AML-193 (cell line): ENCODE measurements around the gene ABHD15.
"Not testable (repeated sequence)": the region's sequence is repeated elsewhere in the genome, so short reads cannot be mapped to it uniquely, and the experiment has no call there.

Experiments used
- DNase-seq, 2 experiments: peaks; one replicate each; lab custom pipeline; 2025; lab: John Stamatoyannopoulos, UW

The ABHD15 gene

DNA sequence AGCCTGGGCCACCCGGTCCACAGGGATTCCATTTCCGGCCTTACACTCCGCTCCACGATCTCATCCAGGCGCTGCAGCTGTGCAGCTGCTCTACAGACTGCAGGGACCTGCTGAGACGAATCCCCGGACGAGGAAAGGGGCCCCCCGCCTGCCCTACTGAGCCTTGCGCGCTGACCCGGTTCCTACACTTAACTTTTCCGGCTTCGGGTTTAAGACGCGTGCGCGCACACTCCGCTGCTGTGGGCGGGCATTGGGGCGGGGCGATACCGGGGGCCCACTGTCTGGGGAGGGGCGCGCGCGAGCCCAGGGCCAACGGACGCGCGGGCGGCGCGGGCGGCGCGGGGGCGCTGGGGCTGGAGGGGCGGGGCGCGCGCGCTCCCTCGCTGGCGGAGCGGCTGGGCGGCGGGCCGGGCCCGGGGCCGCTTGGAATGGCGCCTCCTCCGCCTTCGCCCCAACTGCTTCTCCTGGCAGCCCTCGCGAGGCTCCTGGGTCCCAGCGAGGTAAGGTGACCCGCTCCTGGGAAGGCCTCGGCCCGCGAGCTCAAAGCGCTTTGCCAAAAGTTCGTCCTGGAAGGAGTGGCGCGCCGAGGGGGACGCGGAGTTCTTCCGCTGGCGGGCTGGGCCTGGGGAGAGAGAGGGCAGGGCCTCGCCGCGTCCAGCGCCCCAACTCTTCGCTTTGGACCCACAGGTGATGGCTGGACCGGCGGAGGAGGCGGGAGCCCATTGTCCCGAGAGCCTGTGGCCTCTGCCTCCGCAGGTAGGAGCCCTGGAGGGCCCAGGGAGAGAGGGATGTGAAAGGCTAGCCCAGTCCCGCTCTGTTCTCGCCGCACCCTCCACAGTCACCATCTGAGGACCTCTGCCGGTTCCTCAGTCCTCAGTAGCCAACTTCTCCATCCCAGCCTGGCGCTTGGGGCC lies 1.8 kb upstream of the ABHD15 start, which contains the start of gene TP53I13:
Gene TP53I13, plus strand, starts transcription at position 371 of the 914 bp plus-strand sequence. Its CDS starts 58 bp downstream, at position 429.
- peak; percentile 81 to 84 for DNase-seq

DNA sequence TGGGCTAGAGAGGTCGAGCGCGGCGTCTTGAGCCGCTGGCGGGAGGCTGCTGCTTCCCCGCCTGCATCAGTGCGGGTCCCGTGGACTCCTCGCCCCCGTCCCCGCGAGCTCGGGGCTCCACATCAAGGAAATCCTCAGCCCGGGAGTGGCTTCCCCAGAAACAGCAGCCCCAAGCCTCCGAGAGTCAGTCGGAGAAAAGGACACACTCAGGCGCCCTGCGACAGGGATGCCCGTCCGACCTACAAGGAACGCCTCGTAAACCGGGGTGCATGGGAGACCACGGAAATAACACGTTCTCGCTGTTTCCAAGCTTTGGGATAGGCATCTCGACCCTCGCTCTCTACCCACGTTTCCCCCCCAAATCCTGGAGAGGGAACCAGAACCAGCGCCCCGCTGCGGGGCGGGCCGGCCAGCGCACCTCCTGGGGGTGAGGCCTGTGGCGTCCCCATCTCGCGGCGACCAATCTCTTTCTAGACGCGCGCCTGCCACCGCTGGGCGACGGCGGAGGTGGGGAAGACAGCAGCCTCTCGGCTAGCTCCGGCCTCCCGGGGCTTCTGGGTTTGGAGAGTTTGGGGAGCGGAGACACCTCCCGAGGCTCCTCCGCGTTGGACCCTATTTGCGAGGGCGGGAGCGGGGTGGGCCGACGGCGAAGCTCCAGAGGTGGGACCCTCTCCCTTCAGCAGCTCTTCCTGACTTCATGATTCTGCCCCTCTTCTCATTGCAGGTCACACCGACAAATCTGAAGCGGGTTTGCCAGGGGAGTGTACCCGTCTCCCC lies 905 bp upstream of the ABHD15 start:
- DNase-seq = peak; percentile 48 to 69

DNA sequence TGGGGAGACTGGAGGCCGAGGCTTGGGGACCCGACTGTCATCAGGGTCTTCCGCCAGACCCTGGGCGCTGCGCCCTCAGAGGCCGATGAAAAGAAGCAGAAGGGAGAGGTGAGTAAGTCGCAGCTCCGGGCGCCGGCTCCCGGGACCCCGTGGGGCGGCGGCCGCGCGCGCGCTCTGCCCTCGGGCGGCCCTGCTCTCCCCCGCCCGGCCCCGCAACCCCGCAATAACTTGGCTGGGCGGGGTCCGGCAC lies 392 bp upstream of the ABHD15 start:
- DNase-seq = no peak

DNA sequence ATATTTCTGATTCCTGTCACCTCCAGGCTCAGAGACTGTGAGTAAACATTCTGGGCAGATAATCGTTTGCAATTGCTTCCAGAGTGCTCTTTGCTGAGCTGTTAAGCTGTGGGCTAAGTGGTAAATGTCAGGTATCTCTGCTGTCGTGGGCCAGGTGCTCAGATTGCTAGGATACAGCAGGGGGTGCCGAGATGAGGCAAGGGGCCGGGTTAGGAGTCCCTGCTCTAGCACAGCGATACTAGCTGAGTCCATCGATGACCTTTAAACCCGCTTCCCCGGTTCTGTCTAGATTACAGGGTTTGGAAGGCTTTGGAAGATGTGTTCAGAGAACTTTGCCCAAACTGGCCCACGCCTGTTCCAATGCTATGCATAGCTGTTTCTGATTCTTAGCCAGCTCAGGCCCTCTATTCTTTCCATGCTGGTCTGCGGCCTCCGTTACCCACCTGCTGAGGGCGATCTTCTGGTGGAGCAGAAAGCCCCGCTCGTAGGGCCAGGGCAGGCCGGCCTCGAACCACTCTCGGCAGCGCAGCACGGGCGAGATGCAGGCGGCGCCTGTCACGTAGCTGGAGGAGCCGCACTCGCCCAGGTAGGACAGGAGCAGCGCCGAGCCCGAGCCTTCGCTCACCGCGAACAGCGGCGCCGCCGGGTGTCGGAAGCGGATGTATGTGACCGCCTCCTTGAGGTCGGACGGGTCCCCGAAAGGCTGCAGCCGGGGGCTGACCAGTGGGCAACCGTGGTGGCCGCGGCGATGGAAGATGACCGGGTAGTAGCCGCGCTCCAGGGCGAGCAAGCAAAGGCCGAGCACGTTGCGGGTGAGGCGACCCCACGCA lies 979 bp downstream of the ABHD15 start:
- peak; percentile 26 to 77 for DNase-seq

DNA sequence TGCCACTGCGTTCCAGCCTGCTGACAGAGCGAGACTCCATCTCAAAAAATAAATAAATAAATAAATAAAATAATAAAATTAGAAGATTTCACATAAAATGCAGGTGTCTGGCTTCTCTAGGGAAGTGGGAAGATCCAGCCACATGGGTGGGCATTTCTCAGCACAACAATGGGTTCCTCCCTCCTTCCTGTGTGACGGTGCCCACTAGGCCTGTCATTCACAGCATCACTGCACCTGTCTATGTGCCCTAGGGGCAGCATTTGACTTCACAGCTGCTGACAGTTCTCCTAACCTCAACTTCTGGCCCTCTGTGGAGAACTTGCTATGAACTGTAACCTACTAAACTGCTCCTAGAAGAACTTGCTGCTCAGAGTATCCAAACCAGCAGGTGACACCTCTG lies 3.0 kb downstream of the ABHD15 start:
- DNase-seq = no peak

DNA sequence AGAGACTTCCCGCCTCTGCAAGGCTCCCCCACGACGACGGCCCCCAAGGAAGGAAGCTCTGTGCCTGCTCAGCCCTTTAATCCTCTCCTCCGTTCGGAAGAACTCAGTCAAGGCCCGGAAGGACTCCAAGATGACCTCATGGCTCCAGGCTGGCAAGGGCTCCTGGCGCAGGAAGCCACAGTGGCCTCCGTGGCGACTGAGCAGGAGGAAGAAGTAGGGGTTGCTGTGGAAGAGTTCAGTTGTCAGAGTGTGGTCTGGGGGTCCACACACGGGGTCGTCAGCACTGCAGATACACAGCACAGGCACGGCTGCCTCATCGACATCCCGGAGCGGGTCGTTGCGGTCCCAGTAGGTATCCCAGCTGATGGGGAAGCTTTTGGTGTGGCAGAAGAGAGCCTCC lies 4.2 kb downstream of the ABHD15 start:
- no peak for DNase-seq

DNA sequence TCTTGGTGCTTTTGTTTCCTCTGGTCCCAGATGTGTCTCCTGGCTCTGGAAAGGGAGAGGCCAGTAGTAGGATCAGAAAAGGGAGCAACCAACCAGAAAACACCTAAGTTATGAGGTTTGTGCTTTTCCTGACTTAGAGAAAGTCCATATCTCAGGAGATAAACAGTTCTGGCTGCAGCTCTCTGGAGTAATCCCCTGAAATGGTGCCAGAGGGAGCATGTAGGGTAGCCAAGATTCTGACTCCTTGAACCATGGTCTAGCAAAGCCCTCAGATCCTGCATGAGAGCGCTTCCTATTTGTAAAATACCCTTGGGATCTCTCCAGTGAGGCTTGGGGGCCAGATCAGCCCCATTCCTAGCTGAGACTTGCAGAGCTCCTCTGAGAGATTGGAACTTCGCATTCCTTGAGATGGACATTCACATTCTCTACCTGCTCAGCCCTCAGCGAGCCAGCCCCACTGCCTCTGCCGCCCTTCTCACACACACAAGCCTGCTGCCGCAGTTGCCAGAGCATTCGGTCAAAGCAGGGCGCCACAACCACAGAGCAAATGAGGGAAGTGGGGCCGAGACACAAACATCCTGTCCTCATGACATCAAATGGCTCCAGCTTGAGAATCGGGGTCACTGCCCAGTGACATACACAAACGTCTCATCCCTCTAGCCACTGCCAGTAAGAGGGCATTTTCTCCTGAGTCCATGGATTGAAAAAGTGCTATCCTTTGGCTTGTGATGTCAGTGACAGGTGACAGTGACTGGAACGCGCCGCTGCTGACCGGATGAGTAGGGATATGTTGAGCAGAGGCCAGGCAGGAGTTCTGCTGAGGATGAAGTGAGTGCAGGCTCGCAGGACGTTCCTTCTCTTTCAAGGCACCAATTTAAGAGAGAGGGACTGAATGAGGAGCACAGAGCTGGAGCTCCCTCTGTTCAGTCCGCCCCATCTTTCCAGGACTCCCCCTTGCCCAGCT lies 5.0 kb downstream of the ABHD15 start:
- no peak for DNase-seq

DNA sequence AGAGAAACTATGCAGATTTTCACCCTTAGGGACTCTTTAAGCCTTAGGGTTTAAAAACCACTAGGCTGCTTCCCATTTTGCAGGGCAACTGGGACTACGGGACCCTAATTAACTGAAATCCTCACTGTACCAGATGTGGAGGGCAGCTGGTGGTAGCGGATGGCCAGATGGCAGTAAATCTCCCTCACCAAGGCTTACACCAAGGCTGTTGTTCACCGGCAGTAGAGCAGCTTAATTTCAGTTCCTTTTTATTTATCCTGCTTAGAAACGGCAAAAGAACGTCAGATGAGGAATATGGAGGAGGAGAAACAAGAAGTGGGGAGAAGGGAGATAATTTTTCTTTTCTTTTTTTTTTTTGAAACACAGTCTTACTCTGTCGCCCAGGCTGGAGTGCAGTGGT lies 6.5 kb downstream of the ABHD15 start:
- DNase-seq = no peak

DNA sequence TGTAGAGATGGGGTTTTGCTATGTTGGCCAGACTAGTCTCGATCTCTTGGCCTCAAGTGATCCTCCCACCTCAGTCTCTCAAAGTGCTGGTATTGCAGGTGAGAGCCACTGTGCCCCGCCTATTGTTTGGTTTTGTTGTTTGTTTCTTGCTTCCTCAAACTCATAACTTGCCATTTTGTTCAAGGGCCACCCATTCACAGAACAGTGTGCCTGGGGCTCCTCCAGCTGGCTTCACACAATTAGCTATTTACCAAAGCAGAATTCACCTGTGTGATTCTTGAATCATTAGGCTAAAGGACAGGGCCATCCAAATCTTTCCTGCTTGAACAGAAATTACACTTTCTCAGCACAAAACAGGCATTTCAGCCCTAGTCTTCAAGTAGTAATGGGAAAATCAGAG lies 7.2 kb downstream of the ABHD15 start:
- DNase-seq = no peak

DNA sequence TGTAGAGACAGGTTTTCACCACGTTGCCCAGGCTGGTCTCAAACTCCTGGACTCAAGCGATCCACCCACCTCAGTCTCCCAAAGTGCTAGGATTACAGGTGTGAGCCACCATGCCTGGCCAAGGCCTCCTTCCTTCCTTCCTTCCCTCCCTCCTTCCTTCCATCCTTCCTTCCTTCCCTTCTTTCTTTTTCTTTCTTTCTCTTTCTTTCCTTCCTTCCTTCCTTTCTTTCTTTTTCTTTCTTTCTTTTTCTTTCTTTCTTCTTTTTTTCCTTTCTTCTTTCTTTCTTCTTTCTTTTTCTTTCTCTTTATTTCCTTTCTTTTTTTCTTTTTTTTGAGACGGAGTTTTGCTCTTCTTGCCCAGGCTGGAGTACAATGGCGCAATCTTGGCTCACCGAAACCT lies 8.7 kb downstream of the ABHD15 start:
- DNase-seq = not testable (repeated sequence)

DNA sequence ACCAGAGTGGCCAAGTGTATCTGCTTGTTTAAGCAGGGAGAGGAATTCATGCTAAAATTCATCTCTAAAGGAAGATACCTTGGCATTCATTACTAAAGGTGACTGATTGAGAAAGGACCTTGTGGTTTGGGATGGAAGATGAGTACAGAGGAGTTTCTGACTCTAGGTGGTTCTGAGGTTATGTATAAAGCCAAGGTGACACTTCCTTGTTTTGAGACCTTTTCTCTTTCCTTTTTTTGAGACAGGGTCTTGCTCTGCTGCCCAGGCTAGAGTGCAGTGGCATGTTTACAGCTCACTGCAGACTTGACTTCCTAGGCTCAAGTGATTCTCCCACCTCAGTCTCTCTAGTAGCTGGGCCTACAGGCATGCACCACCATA lies 9.1 kb downstream of the ABHD15 start:
- no peak for DNase-seq

DNA sequence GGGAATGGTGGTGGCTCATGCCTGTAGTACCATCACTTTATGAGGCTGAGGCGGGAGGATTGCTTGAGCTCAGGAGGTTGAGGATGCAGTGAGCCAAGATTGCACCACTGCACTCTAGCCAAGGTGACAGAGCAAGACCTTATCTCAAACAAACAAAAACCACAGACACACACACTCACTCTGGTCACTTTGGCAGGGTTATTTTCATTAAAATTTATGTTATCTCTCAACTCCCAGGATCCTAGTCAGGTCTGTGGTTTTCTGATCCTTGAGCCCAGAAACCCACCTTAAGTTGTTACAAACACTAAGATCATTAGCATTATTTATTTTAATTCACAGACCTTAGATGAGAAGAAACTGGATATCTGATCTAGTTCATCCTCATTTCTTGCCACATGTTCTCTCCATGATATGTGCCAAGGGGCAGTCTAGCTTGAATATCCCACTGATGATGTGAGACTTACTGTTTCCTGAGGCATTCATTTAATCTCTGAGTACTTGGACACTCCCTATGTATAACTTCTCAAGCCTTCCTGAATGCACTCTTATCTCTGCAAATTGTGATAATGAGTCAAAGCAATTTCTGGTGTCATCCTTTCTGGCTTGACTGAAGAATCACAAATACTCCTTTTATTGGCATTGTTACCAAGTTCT lies 9.6 kb downstream of the ABHD15 start:
- no peak for DNase-seq

DNA sequence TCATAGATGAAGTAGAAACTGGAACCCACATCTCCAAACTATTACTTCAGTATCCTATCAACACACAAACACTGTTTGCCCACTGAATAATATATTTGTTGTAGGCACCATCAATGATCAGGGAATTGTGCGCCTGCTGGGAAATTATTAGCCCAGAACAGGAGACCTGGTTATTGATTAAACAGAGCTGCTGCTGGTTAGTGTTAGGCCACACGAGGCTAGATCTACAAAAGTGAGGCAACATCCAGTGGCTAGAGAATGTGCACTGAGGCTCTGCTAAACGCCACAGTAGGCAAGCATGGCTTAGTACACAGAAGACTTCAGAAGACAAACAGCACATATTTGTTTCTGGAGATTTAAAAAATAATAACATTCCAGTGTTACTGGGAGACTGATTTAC lies 11.0 kb downstream of the ABHD15 start:
- DNase-seq = no peak

DNA sequence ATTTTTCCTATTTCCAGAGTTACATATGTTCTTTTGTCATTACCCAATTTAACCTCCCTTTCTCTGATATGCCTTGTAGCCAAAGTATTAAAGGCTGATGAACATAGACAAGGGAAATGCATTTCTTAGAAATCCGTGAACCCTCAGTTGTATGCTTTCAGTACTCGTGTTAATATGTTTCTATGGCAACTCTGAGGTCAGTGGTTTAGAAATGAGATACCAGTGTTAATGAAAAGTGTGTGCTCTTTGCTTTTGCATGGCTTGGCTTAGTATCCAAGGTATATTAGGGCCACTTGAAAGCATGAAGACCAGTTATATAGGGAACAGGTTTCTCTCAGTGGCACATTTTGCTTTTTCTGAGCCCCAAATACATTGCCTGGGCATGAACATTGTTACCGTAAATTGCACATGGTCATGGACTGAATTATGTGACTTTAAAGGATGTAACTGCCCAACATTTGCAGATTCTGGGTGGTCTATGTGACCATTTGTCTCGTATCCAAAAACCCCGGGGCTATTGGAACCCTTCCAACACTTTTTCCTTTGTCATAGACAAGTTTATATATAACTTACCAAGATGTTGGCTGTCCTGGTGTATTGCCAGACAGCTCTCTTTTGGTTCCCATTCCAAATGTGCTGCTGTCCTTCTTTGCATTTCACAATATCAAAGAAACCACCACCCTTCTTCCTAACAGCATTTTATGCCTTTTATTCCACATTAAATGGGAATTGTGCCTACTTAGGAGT lies 17.5 kb downstream of the ABHD15 start:
- no peak for DNase-seq

DNA sequence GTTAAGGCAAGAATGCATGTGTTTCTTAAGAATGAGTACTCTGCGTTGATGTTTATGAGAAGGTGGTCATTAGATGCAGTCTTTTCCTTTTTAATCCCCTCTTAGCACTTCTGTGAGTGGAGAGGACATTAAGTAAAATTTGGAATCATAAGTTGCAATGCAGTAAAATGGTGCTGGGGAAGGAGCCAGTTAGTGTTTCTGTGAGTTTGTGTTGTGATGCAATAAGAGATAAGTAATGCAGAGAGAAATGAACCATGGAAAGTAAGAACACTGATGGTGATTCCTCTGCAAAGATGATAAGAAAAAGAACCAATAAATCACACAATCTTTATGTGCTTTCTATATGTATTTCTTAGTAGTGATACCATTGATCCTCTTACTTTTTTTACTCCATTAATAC lies 20.0 kb downstream of the ABHD15 start:
- DNase-seq = no peak

DNA sequence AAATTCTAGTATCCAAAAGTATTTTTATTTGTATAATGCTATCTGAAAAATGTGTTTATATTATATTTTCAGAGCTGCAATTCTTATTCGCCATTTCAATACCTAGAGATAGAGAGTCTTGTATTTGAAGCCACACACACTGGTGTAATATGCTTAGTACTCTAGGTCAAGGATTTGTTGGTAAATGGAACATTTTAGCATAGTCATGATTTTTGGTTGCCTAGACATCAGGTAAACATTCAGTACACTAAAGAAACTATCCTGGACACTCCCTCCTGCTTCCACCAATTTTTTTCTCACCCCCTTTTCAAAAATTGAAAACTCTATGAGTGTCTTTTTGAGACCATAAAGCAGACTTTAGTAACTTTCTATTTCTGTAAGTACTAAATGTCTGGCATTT lies 20.8 kb downstream of the ABHD15 start:
- DNase-seq = no peak

DNA sequence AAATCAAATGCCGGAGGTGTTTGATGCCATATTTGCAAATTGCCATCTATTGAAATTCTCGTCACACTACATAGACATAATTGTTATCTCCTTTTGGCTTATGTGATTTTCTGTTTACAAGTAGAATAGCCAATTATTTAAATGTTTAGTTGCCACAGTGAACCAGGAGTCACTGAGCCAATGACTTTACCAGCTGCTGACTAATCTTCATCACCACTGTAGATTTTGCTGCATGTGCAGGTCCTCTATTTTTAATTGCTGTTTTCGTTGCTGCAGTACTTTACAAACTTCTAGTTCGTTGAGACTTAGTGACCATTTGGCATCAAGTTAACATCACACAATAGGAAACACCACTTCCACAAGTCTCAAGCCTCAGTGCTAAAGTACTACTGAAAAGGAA lies 22.8 kb downstream of the ABHD15 start:
- no peak for DNase-seq

DNA sequence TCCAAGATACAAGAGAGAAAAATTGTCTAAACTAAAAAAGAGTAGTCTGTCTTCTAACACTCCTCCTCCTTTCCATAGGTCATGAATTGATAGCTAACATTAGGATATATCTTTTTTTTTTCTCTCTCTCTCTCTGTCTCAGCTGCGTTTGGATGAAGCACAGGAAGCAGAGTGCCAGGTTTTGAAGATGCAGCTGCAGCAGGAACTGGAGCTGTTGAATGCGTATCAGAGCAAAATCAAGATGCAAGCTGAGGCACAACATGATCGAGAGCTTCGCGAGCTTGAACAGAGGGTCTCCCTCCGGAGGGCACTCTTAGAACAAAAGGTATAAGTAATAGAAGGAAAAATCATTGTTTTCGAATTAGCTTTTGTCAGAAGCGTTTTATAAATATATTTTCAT lies 32.9 kb downstream of the ABHD15 start:
- DNase-seq = no peak

DNA sequence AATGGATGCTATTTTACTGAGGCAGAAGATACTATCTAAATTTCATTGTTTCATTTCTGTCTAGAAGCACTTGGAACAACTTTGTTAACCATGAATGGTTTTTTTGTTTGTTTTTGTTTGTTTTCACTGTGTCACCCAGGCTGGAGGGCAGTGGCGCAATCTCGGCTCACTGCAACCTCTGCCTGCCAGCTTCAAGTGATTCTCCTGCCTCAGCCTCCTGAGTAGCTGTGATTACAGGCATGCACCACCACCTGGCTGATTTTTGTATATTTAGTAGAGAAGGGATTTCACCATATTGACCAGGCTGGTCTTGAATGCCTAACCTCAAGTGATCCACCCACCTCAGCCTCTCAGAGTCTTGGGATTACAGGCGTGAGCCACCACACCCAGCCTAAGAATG lies 40.5 kb downstream of the ABHD15 start:
- DNase-seq = no peak

DNA sequence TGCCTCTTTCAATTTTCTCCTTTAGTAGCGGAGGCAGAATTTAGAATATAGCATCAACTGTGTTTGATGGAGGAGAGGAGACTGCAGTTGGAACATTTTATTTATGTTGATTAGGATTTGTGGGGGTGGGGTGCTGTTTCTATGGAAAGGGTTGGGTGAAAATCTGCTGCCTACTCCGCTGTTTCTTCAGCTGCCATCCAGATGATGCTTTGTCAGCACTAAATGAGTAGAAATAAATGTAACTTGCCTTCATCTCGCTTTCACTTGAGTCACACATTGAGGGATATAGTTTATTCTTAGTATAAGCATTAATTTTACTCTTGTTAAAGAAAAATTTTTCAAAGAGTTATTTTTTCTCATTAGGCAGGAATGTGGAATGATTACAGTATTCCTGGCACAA lies 42.1 kb downstream of the ABHD15 start:
- DNase-seq = no peak
